GM12865 (cell line): ENCODE data around the gene PPIP5K1.

ENCODE experiments used
- DNase-seq: peaks from one replicate; pipeline ENCODE4 v3.0.0; 2010; ENCODE audit warnings: low read depth
- H3K4me3 ChIP-seq: 2 replicates; pipeline ENCODE4 v1.5.1; 2011; ENCODE audit warnings: mild to moderate bottlenecking, low read depth, low read length, control low read depth
- TF ChIP-seq, protein P1 (sequence below): IDR thresholded peaks from 2 replicates; pipeline ENCODE4 v1.5.1; 2011; ENCODE audit warnings: low read length, control low read depth, low read depth, inconsistent platforms; ENCODE audit not compliant: insufficient read depth; ENCODE audit errors: missing control alignments

PPIP5K1 gene

DNA sequence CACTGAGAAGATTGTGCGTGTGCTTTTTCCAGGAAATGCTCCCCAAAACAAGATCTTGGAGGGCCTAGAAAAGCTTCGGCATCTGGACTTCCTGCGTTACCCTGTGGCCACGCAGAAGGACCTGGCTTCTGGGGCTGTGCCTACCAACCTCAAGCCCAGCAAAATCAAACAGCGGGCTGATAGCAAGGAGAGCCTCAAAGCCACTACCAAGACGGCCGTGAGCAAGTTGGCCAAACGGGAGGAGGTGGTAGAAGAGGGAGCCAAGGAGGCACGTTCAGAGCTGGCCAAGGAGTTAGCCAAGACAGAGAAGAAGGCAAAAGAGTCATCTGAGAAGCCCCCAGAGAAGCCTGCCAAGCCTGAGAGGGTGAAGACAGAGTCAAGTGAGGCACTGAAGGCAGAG lies 67.8 kb downstream of the PPIP5K1 start:
- DNase-seq: no peak
- TF ChIP-seq, protein P1, sequence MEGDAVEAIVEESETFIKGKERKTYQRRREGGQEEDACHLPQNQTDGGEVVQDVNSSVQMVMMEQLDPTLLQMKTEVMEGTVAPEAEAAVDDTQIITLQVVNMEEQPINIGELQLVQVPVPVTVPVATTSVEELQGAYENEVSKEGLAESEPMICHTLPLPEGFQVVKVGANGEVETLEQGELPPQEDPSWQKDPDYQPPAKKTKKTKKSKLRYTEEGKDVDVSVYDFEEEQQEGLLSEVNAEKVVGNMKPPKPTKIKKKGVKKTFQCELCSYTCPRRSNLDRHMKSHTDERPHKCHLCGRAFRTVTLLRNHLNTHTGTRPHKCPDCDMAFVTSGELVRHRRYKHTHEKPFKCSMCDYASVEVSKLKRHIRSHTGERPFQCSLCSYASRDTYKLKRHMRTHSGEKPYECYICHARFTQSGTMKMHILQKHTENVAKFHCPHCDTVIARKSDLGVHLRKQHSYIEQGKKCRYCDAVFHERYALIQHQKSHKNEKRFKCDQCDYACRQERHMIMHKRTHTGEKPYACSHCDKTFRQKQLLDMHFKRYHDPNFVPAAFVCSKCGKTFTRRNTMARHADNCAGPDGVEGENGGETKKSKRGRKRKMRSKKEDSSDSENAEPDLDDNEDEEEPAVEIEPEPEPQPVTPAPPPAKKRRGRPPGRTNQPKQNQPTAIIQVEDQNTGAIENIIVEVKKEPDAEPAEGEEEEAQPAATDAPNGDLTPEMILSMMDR: no peak
- H3K4me3 ChIP-seq: no peak overlapping the region

GRCh38 chr15:43521419-43521818 lies 68.6 kb downstream of the PPIP5K1 start:
- TF ChIP-seq, protein P1: no peak
- no peak for DNase-seq
- H3K4me3 ChIP-seq: no peak overlapping the region

GRCh38 chr15:43520138-43520537 lies 69.9 kb downstream of the PPIP5K1 start:
- H3K4me3 ChIP-seq: no peak overlapping the region
- TF ChIP-seq, protein P1: no peak
- DNase-seq: no peak

- no peak for DNase-seq
- H3K4me3 ChIP-seq: no peak overlapping the region
- TF ChIP-seq, protein P1: no peak
Measured at GRCh38 chr15:43519196-43519595, 70.8 kb downstream of the PPIP5K1 start.

DNA sequence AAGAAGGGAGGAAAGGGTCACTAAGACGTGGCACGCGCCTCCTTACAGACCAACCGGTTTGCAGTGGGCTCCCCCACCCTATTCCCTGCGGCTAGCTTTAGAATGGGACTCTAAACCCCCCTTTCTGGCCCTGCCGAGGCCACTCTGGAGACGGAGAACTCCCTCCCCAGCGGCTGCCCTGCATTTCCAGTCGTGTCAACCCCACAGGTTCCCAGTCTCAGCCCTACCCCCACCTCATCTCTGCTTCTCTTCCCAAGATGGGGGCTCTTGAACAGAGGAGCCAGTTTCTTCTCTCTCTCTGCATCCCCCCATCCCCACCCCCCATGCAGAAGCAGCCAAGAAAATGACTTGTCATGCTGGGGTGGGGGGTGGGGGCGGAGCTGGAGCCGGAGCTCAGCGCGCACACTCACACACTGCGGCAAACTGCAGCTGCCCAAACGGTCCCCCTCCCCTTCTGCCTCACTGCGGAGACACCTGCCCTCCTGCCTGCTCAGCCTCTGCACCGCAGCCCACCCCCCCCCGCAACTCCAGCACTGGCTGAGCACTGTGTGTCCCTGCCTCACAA lies 71.7 kb downstream of the PPIP5K1 start:
- TF ChIP-seq, protein P1: no peak
- H3K4me3 ChIP-seq: no peak overlapping the region
- DNase-seq: no peak

- TF ChIP-seq, protein P1: no peak
- H3K4me3 ChIP-seq: no peak within 1 kb of the TSS
- no peak for DNase-seq
Measured at GRCh38 chr15:43517354-43518196, 72.4 kb downstream of the PPIP5K1 start, which contains the start of gene MAP1A. Gene MAP1A, plus strand, starts transcription at chr15:43517608. Its CDS starts 3,866 bp downstream, at chr15:43521474.
